A673 (cell line): ENCODE results near the gene CMBL.

Experiments used
- EZH2 ChIP-seq: fragments of 200-600 bp; sonication (generic); IDR thresholded peaks from 2 replicates; pipeline ENCODE4 v1.6.1; 2017; ENCODE audit warnings: borderline replicate concordance, low read depth, mild to moderate bottlenecking, mixed read lengths, antibody characterized with exemption, low read length; ENCODE audit not compliant: poor library complexity, severe bottlenecking
- TF ChIP-seq, protein P1 (sequence below): fragments of 300-800, 200-600 bp; sonication (generic); conservative IDR thresholded peaks from 2 replicates; pipeline ENCODE4 v1.5.1; 2017; ENCODE audit warnings: low read depth, mild to moderate bottlenecking, antibody characterized with exemption, low read length, moderate library complexity, mixed read lengths

DNA sequence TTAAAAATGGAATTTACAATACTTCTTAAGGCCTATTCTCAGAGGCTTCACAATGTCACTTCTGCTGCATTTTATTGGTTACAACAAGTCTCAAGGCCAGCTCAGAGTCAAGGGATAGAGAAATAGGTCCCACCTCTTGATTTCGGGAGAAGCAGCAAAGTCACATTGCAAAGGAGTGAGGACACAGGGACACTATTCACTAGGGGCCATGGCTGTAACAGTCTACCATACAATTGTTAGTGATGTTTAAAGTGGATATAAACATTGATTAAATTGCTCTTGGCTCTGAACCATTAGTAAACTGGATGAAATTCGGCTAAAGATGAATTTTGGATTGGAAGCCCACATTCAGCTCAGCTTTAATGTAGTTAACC lies 21.7 kb upstream of the CMBL start:
- TF ChIP-seq, protein P1, sequence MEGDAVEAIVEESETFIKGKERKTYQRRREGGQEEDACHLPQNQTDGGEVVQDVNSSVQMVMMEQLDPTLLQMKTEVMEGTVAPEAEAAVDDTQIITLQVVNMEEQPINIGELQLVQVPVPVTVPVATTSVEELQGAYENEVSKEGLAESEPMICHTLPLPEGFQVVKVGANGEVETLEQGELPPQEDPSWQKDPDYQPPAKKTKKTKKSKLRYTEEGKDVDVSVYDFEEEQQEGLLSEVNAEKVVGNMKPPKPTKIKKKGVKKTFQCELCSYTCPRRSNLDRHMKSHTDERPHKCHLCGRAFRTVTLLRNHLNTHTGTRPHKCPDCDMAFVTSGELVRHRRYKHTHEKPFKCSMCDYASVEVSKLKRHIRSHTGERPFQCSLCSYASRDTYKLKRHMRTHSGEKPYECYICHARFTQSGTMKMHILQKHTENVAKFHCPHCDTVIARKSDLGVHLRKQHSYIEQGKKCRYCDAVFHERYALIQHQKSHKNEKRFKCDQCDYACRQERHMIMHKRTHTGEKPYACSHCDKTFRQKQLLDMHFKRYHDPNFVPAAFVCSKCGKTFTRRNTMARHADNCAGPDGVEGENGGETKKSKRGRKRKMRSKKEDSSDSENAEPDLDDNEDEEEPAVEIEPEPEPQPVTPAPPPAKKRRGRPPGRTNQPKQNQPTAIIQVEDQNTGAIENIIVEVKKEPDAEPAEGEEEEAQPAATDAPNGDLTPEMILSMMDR = no peak
- no peak for TF ChIP-seq EZH2
